ENCODE measurements around the gene CDK12. TPM values are rescaled to one million over a fixed set of nuclear protein-coding genes. Genes with fewer than 3 reads are reported as not detected.

Gene CDK12
- total RNA-seq, 2 donors from 2014 or later: 53.7 to 54.7 TPM

DNA sequence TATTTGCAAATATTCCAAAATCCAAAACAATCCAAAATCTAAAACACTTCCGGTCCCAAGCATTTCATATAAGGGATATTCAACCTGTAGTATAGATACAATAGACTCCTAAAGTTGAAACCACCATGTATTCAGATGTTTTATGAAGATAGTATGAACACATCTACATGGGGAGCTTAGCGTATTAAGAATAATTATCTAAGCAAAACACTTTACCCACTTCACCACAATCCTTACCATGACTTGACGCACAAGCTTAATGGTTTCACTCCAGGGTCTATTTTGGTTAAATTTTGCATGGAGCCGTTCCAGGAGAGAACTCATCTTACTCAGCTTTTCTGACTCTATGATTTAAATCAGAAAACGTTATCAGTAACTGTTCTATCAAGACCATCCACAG, 13.7 kb upstream of the CDK12 start:
- Histone ChIP-seq H3K4me3 (no peak overlapping the region), H3K27me3 (replicated peaks; ENCODE audit: insufficient read depth) (no peaks in the 10 kb centered on the region), H3K36me3 (peaks cover 32% of the 10 kb centered on the region), H3K4me1 (ENCODE audit: control insufficient read depth in 1 of 2, low read depth in 2 of 2) (peaks cover 7 to 13% of the 10 kb centered on the region in 2 donors), H3K9me3 (no peaks in the 10 kb centered on the region), H3K27ac (no peak overlapping the region)
- no peak for TF ChIP-seq CTCF (IDR thresholded peaks at IDR 0.05)
- no peak for DNase-seq (ENCODE audit: low spot score)
- no peak for ATAC-seq (ENCODE audit: insufficient number of reproducible peaks, low FRiP score, low read depth)

GRCh38 chr17:39450051-39450450, 11.2 kb upstream of the CDK12 start:
- ATAC-seq (ENCODE audit: insufficient number of reproducible peaks, low FRiP score, low read depth) (no peak), DNase-seq (ENCODE audit: low spot score) (no peak)
- Histone ChIP-seq H3K4me3 (peak overlapping the region; percentile 92), H3K4me1 (ENCODE audit: control insufficient read depth in 1 of 2, low read depth in 2 of 2) (peaks cover 7 to 13% of the 10 kb centered on the region in 2 donors), H3K27ac (no peak overlapping the region), H3K27me3 (replicated peaks; ENCODE audit: insufficient read depth) (no peaks in the 10 kb centered on the region), H3K36me3 (peaks cover 13% of the 10 kb centered on the region), H3K9me3 (no peaks in the 10 kb centered on the region)
- TF ChIP-seq CTCF (IDR thresholded peaks at IDR 0.05): no peak

- DNase-seq (ENCODE audit: low spot score) (peak; percentile 77), ATAC-seq (ENCODE audit: insufficient number of reproducible peaks, low FRiP score, low read depth) (peak; percentile 100)
- Histone ChIP-seq H3K4me3 (peak within 1 kb of the TSS; percentile 92), H3K27ac (peak within 1 kb of the TSS; percentile 83 to 87), H3K4me1 (ENCODE audit: control insufficient read depth in 1 of 2, low read depth in 2 of 2) (peaks cover 7 to 13% of the 10 kb centered on the region in 2 donors), H3K27me3 (replicated peaks; ENCODE audit: insufficient read depth) (no peaks in the 10 kb centered on the region), H3K9me3 (no peaks in the 10 kb centered on the region), H3K36me3 (peaks cover 13% of the 10 kb centered on the region)
- TF ChIP-seq CTCF (IDR thresholded peaks at IDR 0.05): no peak
Observed at GRCh38 chr17:39450847-39451581, 10.3 kb upstream of the CDK12 start, which contains the start of gene MED1. Gene MED1, minus strand, starts transcription at chr17:39451263. Its CDS starts 201 bp downstream, at chr17:39451062.

GRCh38 chr17:39455919-39456318, 5.4 kb upstream of the CDK12 start:
- Histone ChIP-seq H3K4me1 (ENCODE audit: control insufficient read depth in 1 of 2, low read depth in 2 of 2) (peaks cover 0 to 5% of the 10 kb centered on the region in 2 donors), H3K9me3 (no peaks in the 10 kb centered on the region), H3K4me3 (no peak overlapping the region), H3K36me3 (no peaks in the 10 kb centered on the region), H3K27ac (no peak overlapping the region), H3K27me3 (replicated peaks; ENCODE audit: insufficient read depth) (no peaks in the 10 kb centered on the region)
- TF ChIP-seq CTCF (IDR thresholded peaks at IDR 0.05): no peak
- no peak for DNase-seq (ENCODE audit: low spot score)
- no peak for ATAC-seq (ENCODE audit: insufficient number of reproducible peaks, low FRiP score, low read depth)

DNA sequence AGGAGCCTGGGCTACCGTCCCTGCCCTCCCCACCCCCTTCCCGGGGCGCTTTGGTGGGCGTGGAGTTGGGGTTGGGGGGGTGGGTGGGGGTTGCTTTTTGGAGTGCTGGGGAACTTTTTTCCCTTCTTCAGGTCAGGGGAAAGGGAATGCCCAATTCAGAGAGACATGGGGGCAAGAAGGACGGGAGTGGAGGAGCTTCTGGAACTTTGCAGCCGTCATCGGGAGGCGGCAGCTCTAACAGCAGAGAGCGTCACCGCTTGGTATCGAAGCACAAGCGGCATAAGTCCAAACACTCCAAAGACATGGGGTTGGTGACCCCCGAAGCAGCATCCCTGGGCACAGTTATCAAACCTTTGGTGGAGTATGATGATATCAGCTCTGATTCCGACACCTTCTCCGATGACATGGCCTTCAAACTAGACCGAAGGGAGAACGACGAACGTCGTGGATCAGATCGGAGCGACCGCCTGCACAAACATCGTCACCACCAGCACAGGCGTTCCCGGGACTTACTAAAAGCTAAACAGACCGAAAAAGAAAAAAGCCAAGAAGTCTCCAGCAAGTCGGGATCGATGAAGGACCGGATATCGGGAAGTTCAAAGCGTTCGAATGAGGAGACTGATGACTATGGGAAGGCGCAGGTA, 762 bp downstream of the CDK12 start:
- H3K9me3 ChIP-seq: no peaks in the 10 kb centered on the region
- no peaks in the 10 kb centered on the region for H3K36me3 ChIP-seq
- H3K4me3 ChIP-seq: peak overlapping the region; percentile 99
- H3K27ac ChIP-seq: peak overlapping the region; percentile 97 to 99
- peaks cover 23 to 29% of the 10 kb centered on the region in 2 donors for H3K4me1 ChIP-seq (ENCODE audit: control insufficient read depth in 1 of 2, low read depth in 2 of 2)
- no peaks in the 10 kb centered on the region for H3K27me3 ChIP-seq (replicated peaks; ENCODE audit: insufficient read depth)
- TF ChIP-seq CTCF (IDR thresholded peaks at IDR 0.05): no peak
- no peak for ATAC-seq (ENCODE audit: insufficient number of reproducible peaks, low FRiP score, low read depth)
- no peak for DNase-seq (ENCODE audit: low spot score)
